ENCODE results near the gene CERK. TPM values are rescaled to one million over a fixed set of nuclear protein-coding genes. Genes with fewer than 3 reads are reported as not detected.

CERK gene
- total and polyA plus RNA-seq, 7 donors: 13.0 to 38.1 (median 26.9) TPM

GRCh38 chr22:46660604-46661201 is 77.3 kb downstream of the CERK start:
- H3K9me3 ChIP-seq: no peaks in the 10 kb centered on the region
- ATAC-seq: peak; percentile 68 to 73 (median 71)
- 39 to 55% (median 46%) methylated on average over 11 of the region's 11 CpGs for WGBS, 3 donors
- peak overlapping the region; percentile 48 for H3K27ac ChIP-seq
- intact Hi-C loops (cut with DNase I): no loop called here
- no peak overlapping the region for H3K4me3 ChIP-seq
- DNase-seq: peak in 1 of 2 donors; percentile 55
- peaks cover 0 to 35% of the 10 kb centered on the region in 2 donors for H3K36me3 ChIP-seq (ENCODE audit: insufficient read depth in 1 of 2, low read depth in 1 of 2)
- TF ChIP-seq CTCF (IDR thresholded peaks at IDR 0.05): peak; percentile 6
- peaks cover 16% of the 10 kb centered on the region for H3K4me1 ChIP-seq
- no peaks in the 10 kb centered on the region for H3K27me3 ChIP-seq (ENCODE audit: insufficient read depth in 3 of 3, low read length in 2 of 3)

- Histone ChIP-seq H3K27ac (peak overlapping the region; percentile 48), H3K4me3 (no peak overlapping the region), H3K9me3 (no peaks in the 10 kb centered on the region), H3K36me3 (ENCODE audit: insufficient read depth in 1 of 2, low read depth in 1 of 2) (peaks cover 0 to 25% of the 10 kb centered on the region in 2 donors), H3K27me3 (ENCODE audit: insufficient read depth in 3 of 3, low read length in 2 of 3) (no peaks in the 10 kb centered on the region), H3K4me1 (peaks cover 16% of the 10 kb centered on the region)
- DNase-seq (no peak), ATAC-seq (peak; percentile 38 to 77 (median 56))
- 48 to 71% (median 51%) methylated on average over 11 to 12 of the region's 12 CpGs for WGBS, 3 donors
- intact Hi-C loops (cut with DNase I): no loop called here
- no peak for TF ChIP-seq CTCF (IDR thresholded peaks at IDR 0.05)
These were observed 78.3 kb downstream of the CERK start for GRCh38 chr22:46659791-46660186.

DNA sequence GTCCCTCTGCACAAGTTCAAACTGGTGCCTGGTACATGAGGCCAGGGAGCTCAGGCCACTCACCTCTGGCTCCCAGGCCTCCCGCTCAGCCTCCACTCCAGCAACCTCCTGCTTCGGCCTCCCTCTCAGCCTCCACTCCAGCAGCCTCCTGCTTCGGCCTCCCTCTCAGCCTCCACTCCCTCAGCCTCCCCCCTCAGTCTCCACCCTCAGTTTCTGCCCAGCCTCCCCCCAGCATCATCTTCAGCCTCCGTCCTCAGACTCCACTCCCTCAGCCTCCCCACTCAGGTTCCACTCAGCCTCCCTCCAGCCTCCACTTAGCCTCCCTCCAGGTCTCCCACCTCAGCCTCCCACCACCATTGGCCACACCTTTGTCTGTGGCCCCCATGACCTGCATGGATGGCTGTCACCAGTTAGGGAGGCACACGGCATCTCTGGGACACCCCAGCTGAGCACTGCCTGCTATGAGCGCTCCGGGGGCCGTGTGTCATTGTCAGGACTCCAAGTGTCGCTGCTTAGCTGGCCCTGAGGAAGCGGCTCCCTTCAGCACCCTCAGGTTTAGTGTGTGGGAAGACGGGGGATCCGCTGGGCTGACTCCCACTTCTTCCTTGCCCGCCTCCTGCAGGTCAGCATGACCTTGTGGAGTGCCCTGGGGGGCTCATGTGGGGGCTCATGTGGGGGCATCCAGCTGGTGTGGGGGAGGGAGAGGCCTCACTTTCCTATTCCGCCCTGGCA is 78.8 kb downstream of the CERK start:
- no peak overlapping the region for H3K27ac ChIP-seq
- peaks cover 0 to 20% of the 10 kb centered on the region in 2 donors for H3K36me3 ChIP-seq (ENCODE audit: insufficient read depth in 1 of 2, low read depth in 1 of 2)
- no peaks in the 10 kb centered on the region for H3K27me3 ChIP-seq (ENCODE audit: insufficient read depth in 3 of 3, low read length in 2 of 3)
- intact Hi-C loops (cut with DNase I): no loop called here
- H3K9me3 ChIP-seq: no peaks in the 10 kb centered on the region
- DNase-seq (no peak), ATAC-seq (no peak)
- 91 to 96% (median 95%) methylated on average over 14 of the region's 14 CpGs for WGBS, 3 donors
- H3K4me1 ChIP-seq: peaks cover 16% of the 10 kb centered on the region
- TF ChIP-seq CTCF (IDR thresholded peaks at IDR 0.05): no peak
- no peak overlapping the region for H3K4me3 ChIP-seq

DNA sequence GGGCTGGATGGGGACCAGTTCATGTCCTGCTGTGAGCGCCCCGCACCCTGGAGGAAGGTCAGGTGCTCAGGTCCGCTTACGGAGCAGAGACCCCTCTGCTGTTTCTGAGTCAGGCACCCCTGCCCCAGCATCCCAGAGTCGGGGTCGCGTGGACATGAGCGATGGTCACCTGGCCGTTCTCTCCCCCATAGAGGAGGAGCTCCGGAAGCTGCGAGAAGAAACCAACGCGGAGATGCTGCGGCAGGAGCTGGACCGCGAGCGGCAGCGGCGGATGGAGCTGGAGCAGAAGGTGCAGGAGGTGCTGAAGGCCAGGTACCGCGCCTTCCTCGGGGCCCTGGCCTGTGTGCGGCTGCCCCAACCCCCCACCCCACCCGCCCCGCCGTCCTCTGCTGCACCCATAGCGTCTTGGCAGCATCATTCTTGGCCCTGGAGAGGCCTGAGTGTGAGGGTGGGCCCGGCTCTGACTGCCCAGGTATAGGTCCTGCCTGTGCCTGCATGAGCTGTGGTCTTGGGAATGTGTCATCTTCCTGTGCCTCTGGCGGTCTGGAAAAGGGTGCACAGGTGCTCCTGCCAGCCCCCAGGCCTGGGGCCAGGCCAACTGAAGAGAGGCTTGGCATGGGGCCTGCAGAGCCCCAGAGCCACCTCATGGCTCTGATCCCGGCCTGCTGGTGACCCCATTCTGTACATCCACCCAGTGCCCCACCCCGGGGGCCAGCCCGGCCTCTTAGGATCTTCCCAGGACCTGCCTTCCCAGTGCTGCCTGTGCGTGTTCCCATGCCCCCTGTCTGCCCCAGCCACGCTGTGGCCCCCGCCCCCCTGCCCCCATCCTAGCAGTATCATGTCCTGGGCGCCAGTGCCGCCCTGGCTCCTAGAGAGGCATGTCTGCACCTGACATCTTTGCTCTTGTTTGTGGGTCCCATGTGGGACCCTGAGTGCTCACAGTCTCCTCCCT is 79.8 kb downstream of the CERK start:
- H3K27me3 ChIP-seq (ENCODE audit: insufficient read depth in 3 of 3, low read length in 2 of 3): no peaks in the 10 kb centered on the region
- WGBS, 3 donors: 93 to 96% (median 96%) methylated on average over 36 to 37 of the region's 37 CpGs
- no peak for TF ChIP-seq CTCF (IDR thresholded peaks at IDR 0.05)
- DNase-seq: no peak
- ATAC-seq: no peak
- no peaks in the 10 kb centered on the region for H3K9me3 ChIP-seq
- H3K27ac ChIP-seq: no peak overlapping the region
- intact Hi-C loops (cut with DNase I): no loop called here
- H3K4me1 ChIP-seq: peaks cover 19% of the 10 kb centered on the region
- H3K36me3 ChIP-seq (ENCODE audit: insufficient read depth in 1 of 2, low read depth in 1 of 2): peaks cover 0 to 11% of the 10 kb centered on the region in 2 donors
- no peak overlapping the region for H3K4me3 ChIP-seq

Data from psoas muscle (tissue), 8 donors.